GM21723 (cell line): ENCODE data around the gene SNX9.
"Not testable (repeated sequence)": the region's sequence is repeated elsewhere in the genome, so short reads cannot be mapped to it uniquely, and the experiment has no call there.

ENCODE experiments used
- ATAC-seq: cut with Tn5 transposase; IDR thresholded peaks from one replicate; pipeline ENCODE4 v1.9.1; 2021; ENCODE audit warnings: mild to moderate bottlenecking, moderate library complexity; ENCODE audit not compliant: unreplicated experiment

Gene SNX9

GRCh38 chr6:157853902-157854502 lies 31.0 kb downstream of the SNX9 start:
- no peak for ATAC-seq

- ATAC-seq: no peak
These were observed 32.3 kb downstream of the SNX9 start for GRCh38 chr6:157855325-157855724.

- not testable (repeated sequence) for ATAC-seq
These were observed 32.8 kb downstream of the SNX9 start for GRCh38 chr6:157855804-157856203.

DNA sequence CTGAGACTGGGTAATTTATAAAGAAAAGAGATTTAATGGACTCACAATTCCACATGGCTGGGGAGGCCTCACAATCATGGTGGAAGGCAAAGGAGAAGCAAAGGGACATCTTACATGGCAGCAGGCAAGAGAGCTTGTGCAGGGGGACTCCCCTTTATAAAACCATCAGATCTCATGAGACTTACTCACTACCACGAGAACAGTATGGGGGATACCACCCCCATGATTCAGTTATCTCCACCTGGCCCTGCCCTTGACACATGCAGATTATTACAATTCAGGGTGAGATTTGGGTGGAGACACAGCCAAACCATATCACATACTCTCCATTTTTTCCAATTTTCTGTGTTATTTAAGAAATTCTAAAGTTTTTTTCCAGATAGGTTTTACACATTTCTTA lies 35.6 kb downstream of the SNX9 start:
- ATAC-seq: not testable (repeated sequence)

DNA sequence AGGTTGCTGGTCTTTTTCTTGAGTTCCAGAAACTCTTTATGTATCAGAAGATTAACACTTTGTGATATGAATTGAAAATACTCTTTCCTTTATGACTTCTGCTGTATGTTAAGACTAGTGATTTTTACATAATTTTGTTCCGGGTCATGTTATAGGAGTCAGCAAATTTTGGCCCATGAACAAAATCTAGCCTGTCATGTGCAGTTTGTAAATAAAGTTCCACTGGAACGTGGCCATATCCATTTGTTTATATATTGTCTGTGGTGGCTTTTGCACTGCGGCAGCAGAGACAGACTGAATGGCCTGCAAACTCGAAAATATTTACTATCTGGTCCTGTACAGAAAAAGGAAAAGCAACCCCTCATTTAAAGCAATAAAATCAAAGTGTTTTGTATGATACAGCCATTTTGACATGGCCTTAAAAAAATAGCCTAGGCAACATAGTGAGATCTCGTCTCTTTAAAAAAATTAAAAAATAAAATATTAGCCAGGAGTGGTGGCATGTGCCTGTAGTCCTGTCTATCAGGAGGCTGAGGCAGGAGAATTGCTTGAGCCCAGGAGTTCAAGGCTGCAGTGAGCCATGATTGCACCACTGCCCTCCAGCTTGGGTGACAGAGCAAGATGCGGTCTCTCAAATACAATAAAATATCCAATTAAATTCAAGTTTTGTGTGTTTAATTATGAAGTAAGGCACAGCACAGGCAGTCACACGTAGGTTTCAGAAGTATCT lies 36.9 kb downstream of the SNX9 start:
- no peak for ATAC-seq

DNA sequence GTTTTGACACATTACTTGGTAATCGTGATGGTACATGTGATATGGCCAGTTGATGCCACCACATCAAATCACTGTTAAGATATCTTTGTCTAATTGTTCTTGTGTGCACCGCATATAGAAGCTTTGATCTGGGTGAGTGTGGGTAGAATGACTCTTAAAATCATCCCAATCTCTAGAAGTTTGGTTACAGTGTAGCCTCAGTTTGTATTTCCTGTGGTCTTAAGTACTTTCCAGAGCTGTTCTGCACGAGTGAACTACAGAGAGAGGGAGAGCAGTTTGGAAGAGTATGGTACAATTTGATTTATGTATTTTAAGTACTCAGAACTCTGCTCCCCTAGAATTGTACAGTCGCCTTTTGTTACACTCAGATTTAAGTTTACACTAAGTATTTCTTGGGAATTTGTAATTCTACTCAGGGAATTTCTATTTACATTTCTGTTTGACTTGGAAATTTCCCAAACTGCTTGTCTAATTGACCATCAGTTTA lies 37.5 kb downstream of the SNX9 start:
- ATAC-seq: no peak

- ATAC-seq: no peak
These were observed 38.1 kb downstream of the SNX9 start for GRCh38 chr6:157861184-157861583.

DNA sequence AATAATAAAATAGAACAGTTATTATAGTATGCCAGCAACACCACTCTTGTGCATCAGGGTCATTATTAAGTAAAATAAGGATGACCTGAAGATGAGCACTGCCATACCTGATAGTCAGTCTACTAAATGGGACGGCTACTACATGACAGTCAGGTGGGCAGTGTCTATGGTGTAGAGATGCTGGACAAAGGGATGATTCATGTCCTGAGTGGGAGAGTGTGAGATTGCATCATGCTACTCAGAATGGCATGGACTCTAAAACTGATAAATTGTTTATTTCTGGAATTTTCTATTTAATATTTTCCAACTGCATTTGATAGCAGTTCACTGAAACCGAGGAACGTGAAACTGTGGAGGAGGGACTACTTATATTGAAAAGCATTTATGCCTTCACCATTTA lies 38.8 kb downstream of the SNX9 start:
- ATAC-seq: no peak

DNA sequence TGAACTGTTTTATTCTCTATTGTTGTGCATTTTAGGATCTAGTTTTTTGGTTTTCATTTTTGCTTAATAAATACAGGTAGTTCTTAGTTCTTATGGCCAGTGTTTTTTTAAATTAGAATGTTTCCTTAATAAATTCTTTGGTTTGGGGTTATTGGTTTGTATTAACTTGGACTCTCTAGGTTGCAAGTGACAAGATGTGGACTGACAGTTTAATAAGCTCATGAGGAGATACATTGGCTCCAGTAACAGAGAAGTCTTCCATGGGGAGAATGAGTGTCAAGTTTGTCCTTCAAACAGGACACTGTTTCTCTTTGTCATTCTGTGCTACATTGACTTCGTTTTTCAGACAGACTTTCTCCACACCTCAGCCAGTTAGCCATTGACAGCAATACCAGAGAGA lies 39.7 kb downstream of the SNX9 start:
- ATAC-seq: no peak

- ATAC-seq: no peak
These were observed 41.2 kb downstream of the SNX9 start for GRCh38 chr6:157864185-157864761.

DNA sequence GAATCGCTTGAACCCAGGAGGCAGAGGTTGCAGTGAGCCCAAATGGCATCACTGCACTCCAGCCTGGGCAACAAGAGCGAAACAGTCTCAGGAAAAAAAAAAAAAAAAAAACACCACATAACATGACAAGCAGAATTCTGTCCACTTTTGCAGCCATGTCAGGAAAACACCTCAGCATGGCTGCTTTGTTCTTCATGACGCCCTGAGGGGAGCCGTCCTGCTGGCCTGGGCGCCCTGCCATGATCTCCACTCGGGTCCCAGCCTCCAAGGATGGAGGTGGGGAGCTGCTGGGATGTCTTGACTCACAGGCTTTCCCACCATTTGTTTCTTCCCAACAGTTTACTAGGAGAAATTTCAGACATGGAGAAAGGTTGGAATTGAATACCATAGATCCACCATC lies 42.2 kb downstream of the SNX9 start:
- ATAC-seq: no peak

DNA sequence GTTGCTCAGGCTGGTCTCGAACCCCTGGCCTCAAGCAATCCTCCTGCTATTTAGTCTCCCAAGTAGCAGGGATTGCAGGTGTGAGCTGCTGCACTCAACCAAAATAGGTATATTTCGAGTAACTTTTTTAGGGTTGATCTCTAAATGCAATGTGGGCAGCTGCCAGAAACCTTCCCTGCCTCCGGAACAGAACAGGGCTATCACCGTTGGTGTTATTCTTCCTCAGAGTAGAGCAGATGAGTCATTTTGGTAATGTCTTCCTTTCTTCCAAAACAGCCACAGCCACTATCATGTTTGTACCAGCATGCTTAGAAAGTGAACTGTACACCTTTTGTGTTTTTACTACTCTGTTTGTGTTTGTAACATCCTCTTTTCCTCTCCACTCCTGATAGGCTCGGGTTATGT lies 44.1 kb downstream of the SNX9 start:
- ATAC-seq: no peak

DNA sequence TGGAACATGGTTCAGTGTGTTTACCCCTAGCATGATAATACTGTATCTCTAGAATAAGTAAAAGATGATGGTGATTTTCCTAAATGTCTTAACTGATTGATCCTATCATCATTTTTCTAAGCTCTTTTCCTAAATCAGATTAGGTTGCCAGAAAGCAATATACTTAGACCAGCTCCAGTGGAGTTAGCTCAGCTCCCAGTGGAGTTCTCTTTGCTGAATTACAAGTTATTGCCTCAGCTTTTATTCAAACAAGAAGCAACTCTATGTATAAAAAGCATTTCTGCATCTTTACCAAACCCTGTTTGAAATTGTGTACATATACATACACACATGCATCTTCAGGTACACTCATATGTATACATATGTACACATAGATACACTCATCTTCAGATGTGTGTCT lies 44.9 kb downstream of the SNX9 start:
- ATAC-seq: no peak

GRCh38 chr6:157868835-157869234 lies 45.8 kb downstream of the SNX9 start:
- no peak for ATAC-seq

DNA sequence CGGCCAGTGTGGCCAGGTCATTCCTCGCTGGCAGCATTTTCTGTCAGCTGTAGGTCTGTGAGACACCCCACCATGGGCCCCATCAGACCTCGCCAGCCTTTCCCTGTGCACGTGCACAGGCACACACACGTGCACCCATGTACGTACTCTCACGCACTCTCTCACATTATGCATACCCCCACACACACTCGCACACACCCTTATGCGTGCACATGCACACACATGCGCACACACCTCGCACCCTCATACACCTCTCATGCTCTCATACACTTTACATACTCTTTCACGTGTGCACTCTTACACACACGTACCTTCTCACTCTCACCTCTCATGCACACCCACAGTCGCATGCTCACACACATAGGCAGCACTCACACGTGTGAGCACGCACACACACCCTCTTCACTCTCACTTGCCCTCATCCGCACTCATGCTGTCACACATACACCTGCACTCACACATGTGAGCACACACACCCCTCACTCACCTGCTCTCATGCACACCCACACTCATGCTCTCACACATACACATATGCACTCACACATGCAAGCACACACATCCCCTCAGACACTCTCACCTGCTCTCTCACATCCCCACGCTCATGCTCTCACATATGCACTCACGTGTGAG lies 46.7 kb downstream of the SNX9 start:
- ATAC-seq: no peak

GRCh38 chr6:157873735-157874344 lies 50.8 kb downstream of the SNX9 start:
- peak; percentile 78 for ATAC-seq

- ATAC-seq: no peak
These were observed 54.1 kb downstream of the SNX9 start for GRCh38 chr6:157877149-157877548.

GRCh38 chr6:157877573-157878438 lies 54.8 kb downstream of the SNX9 start:
- ATAC-seq: no peak

DNA sequence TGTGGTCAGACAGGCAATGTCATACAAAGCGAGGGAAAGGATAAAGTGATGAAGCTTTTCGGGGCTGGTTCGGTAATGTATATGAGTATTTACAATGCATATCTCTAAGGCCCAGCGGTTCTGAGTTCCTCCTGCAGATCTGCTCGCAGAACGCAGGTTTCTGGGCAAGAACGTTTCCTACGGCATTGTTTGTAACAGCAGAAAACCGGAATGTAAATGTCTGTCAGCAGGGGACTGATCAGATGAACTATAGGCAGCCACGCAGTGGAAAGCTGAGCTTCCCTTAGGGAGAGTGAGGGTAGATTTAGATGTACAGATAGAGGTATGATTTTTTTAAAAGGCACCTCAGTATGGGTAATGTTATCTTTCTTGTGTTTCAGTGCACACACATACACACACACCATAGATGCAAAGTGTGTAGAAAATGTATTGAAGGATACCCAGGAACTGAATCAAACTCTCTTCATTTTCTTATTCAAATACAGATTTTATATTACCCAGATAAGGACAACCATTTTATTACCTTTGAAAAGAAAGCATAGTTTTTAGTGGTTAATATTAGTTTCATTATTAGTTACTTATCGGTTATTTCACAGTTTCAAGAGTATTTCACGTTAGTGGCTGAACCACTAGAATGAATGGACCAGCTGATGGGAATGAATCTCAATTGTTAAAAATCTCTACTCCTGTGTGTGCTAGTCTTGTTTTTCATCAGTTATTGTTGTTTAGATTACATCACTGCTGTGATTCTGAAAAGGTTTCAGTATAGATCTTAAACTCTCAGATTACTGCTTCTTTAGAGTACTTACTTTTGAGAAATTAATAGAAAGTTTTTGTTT lies 56.2 kb downstream of the SNX9 start:
- peak; percentile 92 for ATAC-seq

DNA sequence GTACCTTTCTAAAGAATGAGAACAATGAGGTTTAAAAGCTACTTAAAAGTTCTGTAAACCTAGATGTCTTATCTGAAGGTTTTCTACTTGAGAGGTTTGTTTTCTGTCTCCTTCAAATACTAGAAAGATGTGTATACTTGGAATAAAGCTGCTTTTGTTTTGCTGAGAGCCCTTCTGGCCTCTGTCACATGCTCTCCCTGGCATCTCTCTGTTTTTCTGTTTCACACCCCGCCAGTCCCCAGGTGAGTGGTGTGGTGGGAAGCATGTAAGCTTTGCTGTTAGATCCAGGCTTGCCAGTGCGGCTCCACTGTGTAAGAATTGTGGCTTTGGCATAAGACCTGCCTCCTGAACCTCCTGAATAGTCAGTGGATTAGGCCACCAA lies 56.8 kb downstream of the SNX9 start:
- peak; percentile 44 for ATAC-seq
